HEK293 (cell line): ENCODE measurements around the gene PDE4B.

Experiments used
- CTCF ChIA-PET: fragments of 350-600 bp; formaldehyde crosslinking; extraction: SDS; loops from one replicate; lab custom pipeline; 2021; ENCODE audit warnings: antibody characterized with exemption; lab: Yijun Ruan, JAX
- POLR2A ChIA-PET: fragments of 300-600 bp; formaldehyde crosslinking; extraction: SDS; loops from one replicate; lab custom pipeline; 2020; ENCODE audit warnings: antibody characterized with exemption, inconsistent platforms; lab: Yijun Ruan, JAX
- H3K27ac ChIP-seq: fragments of 200-500 bp; sonication (Bioruptor generic); 2 replicates; pipeline ENCODE4 v1.5.1; 2014; ENCODE audit warnings: low read depth, low read length, control low read depth, inconsistent platforms; ENCODE audit errors: extremely low read depth
- H3K36me3 ChIP-seq, 2 experiments: fragments of 200-500 bp in 1 of 2; sonication (Bioruptor generic) in 1 of 2; 1 replicate in 1 of 2; 2 replicates in 1 of 2; pipeline ENCODE4 v1.5.1; 2014 to 2017; ENCODE audit warnings: inconsistent platforms in 2 of 2, low read length in 2 of 2; ENCODE audit not compliant: control insufficient read depth in 2 of 2, insufficient read depth in 1 of 2
- H3K4me1 ChIP-seq: fragments of 200-500 bp; sonication (Bioruptor generic); 2 replicates; pipeline ENCODE4 v1.5.1; 2014; ENCODE audit warnings: mild to moderate bottlenecking, low read length, inconsistent platforms; ENCODE audit not compliant: control insufficient read depth, insufficient read depth
- H3K4me3 ChIP-seq: 2 replicates; pipeline ENCODE4 v1.5.1; 2011; ENCODE audit warnings: low read depth, mild to moderate bottlenecking, control low read depth, low read length, moderate library complexity
- H3K9me3 ChIP-seq: fragments of 200-500 bp; sonication (Bioruptor generic); 2 replicates; pipeline ENCODE4 v1.5.1; 2014; ENCODE audit warnings: low read depth, low read length, inconsistent platforms; ENCODE audit not compliant: control insufficient read depth, insufficient read depth
- EGR2 ChIP-seq: fragments of 450-650 bp; formaldehyde crosslinking; IDR thresholded peaks from 2 replicates; pipeline ENCODE4 v1.5.1; 2016; ENCODE audit warnings: low read depth, missing biosample characterization, missing genetic modification characterization
- GLIS1 ChIP-seq: fragments of 450-650 bp; formaldehyde crosslinking; IDR thresholded peaks from 2 replicates; pipeline ENCODE4 v1.5.1; 2016; ENCODE audit warnings: missing biosample characterization, missing genetic modification characterization
- MYNN ChIP-seq: fragments of 450-650 bp; formaldehyde crosslinking; IDR thresholded peaks from 2 replicates; pipeline ENCODE4 v1.5.1; 2016; ENCODE audit warnings: missing biosample characterization, missing genetic modification characterization, borderline replicate concordance
- PRDM1 ChIP-seq: fragments of 450-650 bp; formaldehyde crosslinking; IDR thresholded peaks from 2 replicates; pipeline ENCODE4; 2016; ENCODE audit warnings: missing biosample characterization, missing genetic modification characterization
- REPIN1 ChIP-seq: fragments of 450-650 bp; formaldehyde crosslinking; IDR thresholded peaks from 2 replicates; pipeline ENCODE4 v1.5.1; 2017; ENCODE audit warnings: missing biosample characterization, missing genetic modification characterization, low read depth
- REST ChIP-seq: fragments of 450-650 bp; formaldehyde crosslinking; IDR thresholded peaks from 2 replicates; pipeline ENCODE4 v1.5.1; 2016; ENCODE audit warnings: missing biosample characterization, missing genetic modification characterization
- YY2 ChIP-seq: fragments of 450-650 bp; formaldehyde crosslinking; IDR thresholded peaks from 2 replicates; pipeline ENCODE4 v1.5.1; 2016; ENCODE audit warnings: missing biosample characterization, missing genetic modification characterization
- ZBTB48 ChIP-seq: fragments of 450-650 bp; formaldehyde crosslinking; IDR thresholded peaks from 2 replicates; pipeline ENCODE4 v1.5.1; 2016; ENCODE audit warnings: missing biosample characterization, missing genetic modification characterization
- ZNF112 ChIP-seq: fragments of 450-650 bp; formaldehyde crosslinking; IDR thresholded peaks from 2 replicates; pipeline ENCODE4 v1.5.0; 2017; ENCODE audit warnings: missing biosample characterization, missing genetic modification characterization
- ZNF114 ChIP-seq: fragments of 450-650 bp; formaldehyde crosslinking; IDR thresholded peaks from 2 replicates; pipeline ENCODE4 v1.5.0; 2017; ENCODE audit warnings: missing biosample characterization, missing genetic modification characterization
- ZNF140 ChIP-seq: fragments of 450-650 bp; formaldehyde crosslinking; IDR thresholded peaks from 2 replicates; pipeline ENCODE4 v1.5.1; 2016; ENCODE audit warnings: missing biosample characterization, missing genetic modification characterization
- ZNF211 ChIP-seq: fragments of 450-650 bp; formaldehyde crosslinking; IDR thresholded peaks from 2 replicates; pipeline ENCODE4 v1.5.1; 2016; ENCODE audit warnings: low read depth, missing biosample characterization, missing genetic modification characterization
- ZNF221 ChIP-seq: fragments of 450-650 bp; formaldehyde crosslinking; IDR thresholded peaks from 2 replicates; pipeline ENCODE4 v1.5.1; 2017; ENCODE audit warnings: missing biosample characterization, missing genetic modification characterization, borderline replicate concordance
- ZNF223 ChIP-seq: fragments of 450-650 bp; formaldehyde crosslinking; IDR thresholded peaks from 2 replicates; pipeline ENCODE4 v1.5.1; 2016; ENCODE audit warnings: missing biosample characterization, missing genetic modification characterization
- ZNF248 ChIP-seq: fragments of 450-650 bp; formaldehyde crosslinking; IDR thresholded peaks from 2 replicates; pipeline ENCODE4 v1.5.1; 2017; ENCODE audit warnings: missing biosample characterization, missing genetic modification characterization
- ZNF362 ChIP-seq: fragments of 450-650 bp; formaldehyde crosslinking; IDR thresholded peaks from 2 replicates; pipeline ENCODE4 v1.5.1; 2016; ENCODE audit warnings: missing biosample characterization, missing genetic modification characterization
- ZNF488 ChIP-seq: fragments of 450-650 bp; formaldehyde crosslinking; IDR thresholded peaks from 2 replicates; pipeline ENCODE4 v1.5.1; 2016; ENCODE audit warnings: missing biosample characterization, missing genetic modification characterization
- ZNF521 ChIP-seq: fragments of 450-650 bp; formaldehyde crosslinking; IDR thresholded peaks from 2 replicates; pipeline ENCODE4 v1.5.1; 2017; ENCODE audit warnings: missing biosample characterization, mild to moderate bottlenecking, missing genetic modification characterization
- ZNF544 ChIP-seq: fragments of 450-650 bp; formaldehyde crosslinking; IDR thresholded peaks from 2 replicates; pipeline ENCODE4 v1.5.0; 2017; ENCODE audit warnings: missing biosample characterization, missing genetic modification characterization
- ZNF555 ChIP-seq: fragments of 450-650 bp; formaldehyde crosslinking; conservative IDR thresholded peaks from 2 replicates; pipeline ENCODE4 v1.5.1; 2017; ENCODE audit warnings: missing biosample characterization, mild to moderate bottlenecking, missing genetic modification characterization, inconsistent platforms
- ZNF585B ChIP-seq: fragments of 450-650 bp; formaldehyde crosslinking; IDR thresholded peaks from 2 replicates; pipeline ENCODE4 v1.5.1; 2016; ENCODE audit warnings: missing biosample characterization, missing genetic modification characterization
- ZNF596 ChIP-seq: fragments of 450-650 bp; IDR thresholded peaks from 2 replicates; pipeline ENCODE4 v1.5.0; 2018; ENCODE audit warnings: missing biosample characterization, mild to moderate bottlenecking, missing genetic modification characterization, moderate library complexity
- ZNF626 ChIP-seq: fragments of 450-650 bp; sonication (Bioruptor Pico); formaldehyde crosslinking; IDR thresholded peaks from 2 replicates; pipeline ENCODE4 v1.5.1; 2018; ENCODE audit warnings: missing biosample characterization, missing genetic modification characterization, inconsistent platforms
- ZNF654 ChIP-seq: fragments of 450-650 bp; formaldehyde crosslinking; IDR thresholded peaks from 2 replicates; pipeline ENCODE4 v1.5.1; 2016; ENCODE audit warnings: low read depth, missing biosample characterization, missing genetic modification characterization
- ZNF670 ChIP-seq: fragments of 450-650 bp; formaldehyde crosslinking; IDR thresholded peaks from 2 replicates; pipeline ENCODE4 v1.5.1; 2016; ENCODE audit warnings: missing biosample characterization, missing genetic modification characterization, low read depth
- ZNF777 ChIP-seq: fragments of 450-650 bp; formaldehyde crosslinking; IDR thresholded peaks from 2 replicates; pipeline ENCODE4 v1.5.1; 2017; ENCODE audit warnings: missing biosample characterization, missing genetic modification characterization, borderline replicate concordance
- ZNF792 ChIP-seq: fragments of 450-650 bp; formaldehyde crosslinking; IDR thresholded peaks from 2 replicates; pipeline ENCODE4 v1.5.1; 2016; ENCODE audit warnings: missing biosample characterization, missing genetic modification characterization
- ZSCAN16 ChIP-seq: fragments of 450-650 bp; formaldehyde crosslinking; IDR thresholded peaks from 2 replicates; pipeline ENCODE4 v1.5.1; 2016; ENCODE audit warnings: missing biosample characterization, missing genetic modification characterization
- ZSCAN23 ChIP-seq: fragments of 450-650 bp; formaldehyde crosslinking; IDR thresholded peaks from 2 replicates; pipeline ENCODE4 v1.5.1; 2016; ENCODE audit warnings: missing biosample characterization, missing genetic modification characterization
- TF ChIP-seq, protein P1 (sequence below): fragments of 450-650 bp; formaldehyde crosslinking; IDR thresholded peaks from 2 replicates; pipeline ENCODE4 v1.5.1; 2016; ENCODE audit warnings: missing biosample characterization, missing genetic modification characterization

PDE4B gene

GRCh38 chr1:66302815-66303214 lies 510.1 kb downstream of the PDE4B start (continued):
- TF ChIP-seq, protein P1, sequence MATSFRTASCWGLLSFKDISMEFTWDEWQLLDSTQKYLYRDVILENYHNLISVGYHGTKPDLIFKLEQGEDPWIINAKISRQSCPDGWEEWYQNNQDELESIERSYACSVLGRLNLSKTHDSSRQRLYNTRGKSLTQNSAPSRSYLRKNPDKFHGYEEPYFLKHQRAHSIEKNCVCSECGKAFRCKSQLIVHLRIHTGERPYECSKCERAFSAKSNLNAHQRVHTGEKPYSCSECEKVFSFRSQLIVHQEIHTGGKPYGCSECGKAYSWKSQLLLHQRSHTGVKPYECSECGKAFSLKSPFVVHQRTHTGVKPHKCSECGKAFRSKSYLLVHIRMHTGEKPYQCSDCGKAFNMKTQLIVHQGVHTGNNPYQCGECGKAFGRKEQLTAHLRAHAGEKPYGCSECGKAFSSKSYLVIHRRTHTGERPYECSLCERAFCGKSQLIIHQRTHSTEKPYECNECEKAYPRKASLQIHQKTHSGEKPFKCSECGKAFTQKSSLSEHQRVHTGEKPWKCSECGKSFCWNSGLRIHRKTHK (tag by site-specific recombination): no peak
- TF ChIP-seq REST (no peak), EGR2 (tag by site-specific recombination) (no peak), ZSCAN23 (tag by site-specific recombination) (no peak), ZNF521 (tag by site-specific recombination) (no peak)

DNA sequence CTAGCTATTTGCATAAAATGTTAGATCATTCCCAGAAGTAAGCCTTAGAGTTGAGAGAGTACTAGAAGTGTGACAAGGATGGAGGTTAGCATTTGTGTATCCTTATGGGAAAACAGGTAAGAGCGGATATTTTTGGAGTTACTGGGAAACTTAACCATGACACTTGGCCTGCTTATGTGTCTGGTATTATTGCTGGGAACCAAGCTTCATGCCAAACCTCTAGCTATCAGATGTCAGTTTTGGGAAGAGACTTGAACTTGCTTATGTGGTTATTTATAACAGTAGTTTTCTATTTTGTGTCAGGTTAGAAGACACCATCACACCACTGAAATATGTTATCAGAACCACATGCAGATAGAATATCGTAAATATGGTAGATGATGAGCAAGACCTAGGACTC lies 511.0 kb downstream of the PDE4B start:
- no peaks in the 10 kb centered on the region for H3K4me1 ChIP-seq
- TF ChIP-seq ZNF792 (no peak), ZNF211 (tag by site-specific recombination) (no peak), ZNF626 (tag by site-specific recombination) (no peak), ZNF544 (tag by site-specific recombination) (no peak), ZNF777 (tag by site-specific recombination) (no peak), GLIS1 (tag by site-specific recombination) (no peak), PRDM1 (no peak), ZNF140 (tag by site-specific recombination) (no peak), ZNF248 (tag by site-specific recombination) (no peak), ZNF596 (tag by site-specific recombination) (no peak)
- H3K27ac ChIP-seq: no peak overlapping the region
- ChIA-PET CTCF (interaction anchor here (0.5 kb wide), 1 partner anchor 29 kb away, joined by 3 read pairs; no protein-coding TSS in a partner anchor), POLR2A (no interaction called here)
- H3K9me3 ChIP-seq: no peaks in the 10 kb centered on the region
- H3K4me3 ChIP-seq: no peak overlapping the region
- no peaks in the 10 kb centered on the region for H3K36me3 ChIP-seq

GRCh38 chr1:66304128-66304527 lies 511.4 kb downstream of the PDE4B start:
- CTCF ChIA-PET: interaction anchor here (0.6 kb wide), 1 partner anchor 675 kb away, joined by 3 read pairs; no protein-coding TSS in a partner anchor
- no peaks in the 10 kb centered on the region for H3K4me1 ChIP-seq
- POLR2A ChIA-PET: no interaction called here
- no peak for TF ChIP-seq ZNF654 (tag by site-specific recombination)
- no peak for TF ChIP-seq ZNF362 (tag by site-specific recombination)
- TF ChIP-seq ZNF112 (tag by site-specific recombination): no peak
- TF ChIP-seq ZSCAN16: no peak
- no peak for TF ChIP-seq ZNF114 (tag by site-specific recombination)
- TF ChIP-seq ZNF670 (tag by site-specific recombination): no peak
- TF ChIP-seq ZBTB48 (tag by site-specific recombination): no peak
- TF ChIP-seq MYNN (tag by site-specific recombination): no peak
- TF ChIP-seq REPIN1: no peak
- no peak for TF ChIP-seq ZNF223
- TF ChIP-seq YY2 (tag by site-specific recombination): no peak
- no peak for TF ChIP-seq ZNF488
- no peak for TF ChIP-seq GLIS1 (tag by site-specific recombination)
- TF ChIP-seq ZNF585B (tag by site-specific recombination): no peak
- no peak for TF ChIP-seq ZNF221 (tag by site-specific recombination)
- no peak for TF ChIP-seq ZNF555 (tag by site-specific recombination)

More at GRCh38 chr1:66304128-66304527, 511.4 kb downstream of the PDE4B start:
- Histone ChIP-seq H3K36me3 (no peaks in the 10 kb centered on the region), H3K9me3 (no peaks in the 10 kb centered on the region), H3K4me3 (no peak overlapping the region), H3K27ac (no peak overlapping the region)
